BLaER1 (cell line): ENCODE measurements around the gene IL17REL.

ENCODE experiments used
- H3K27ac ChIP-seq: shearing (Covaris generic); formaldehyde crosslinking; 2 replicates; pipeline ENCODE4 v1.8.1; 2022
- H3K27me3 ChIP-seq: shearing (Covaris generic); formaldehyde crosslinking; 2 replicates; pipeline ENCODE4 v1.8.1; 2022
- H3K36me3 ChIP-seq: shearing (Covaris generic); formaldehyde crosslinking; 2 replicates; pipeline ENCODE4 v1.8.1; 2022
- H3K4me1 ChIP-seq: shearing (Covaris generic); formaldehyde crosslinking; 2 replicates; pipeline ENCODE4 v1.8.1; 2022
- H3K4me2 ChIP-seq: shearing (Covaris generic); formaldehyde crosslinking; 2 replicates; pipeline ENCODE4 v1.8.1; 2022
- H3K4me3 ChIP-seq: shearing (Covaris generic); formaldehyde crosslinking; 2 replicates; pipeline ENCODE4 v1.8.1; 2022
- H3K9ac ChIP-seq: shearing (Covaris generic); formaldehyde crosslinking; 2 replicates; pipeline ENCODE4 v1.8.1; 2022
- H3K9me3 ChIP-seq: shearing (Covaris generic); formaldehyde crosslinking; 2 replicates; pipeline ENCODE4 v1.8.1; 2022
- H4K20me1 ChIP-seq: shearing (Covaris generic); formaldehyde crosslinking; 2 replicates; pipeline ENCODE4 v1.8.1; 2022
- Cebpa-rat ChIP-seq: shearing (Covaris generic); IDR thresholded peaks from 2 replicates; pipeline ENCODE4 v1.8.1; 2022

Gene IL17REL

GRCh38 chr22:50012211-50013181 lies at the start of gene IL17REL:
Gene IL17REL, minus strand, starts transcription at chr22:50012765. Its CDS starts 119 bp downstream, at chr22:50012646.
- Histone ChIP-seq H3K36me3 (no peaks in the 10 kb centered on the region), H3K9ac (no peak within 1 kb of the TSS), H3K27me3 (peaks cover 81% of the 10 kb centered on the region), H3K4me2 (no peak within 1 kb of the TSS), H3K9me3 (no peaks in the 10 kb centered on the region), H3K27ac (no peak within 1 kb of the TSS), H4K20me1 (peaks cover 32% of the 10 kb centered on the region; the same call in 1 of the 2 replicates), H3K4me1 (peaks cover 9% of the 10 kb centered on the region; the same call in 1 of the 2 replicates), H3K4me3 (no peak within 1 kb of the TSS)
- no peak for TF ChIP-seq Cebpa-rat

- Histone ChIP-seq H3K9me3 (no peaks in the 10 kb centered on the region), H3K36me3 (no peaks in the 10 kb centered on the region), H3K4me3 (no peak overlapping the region), H3K27me3 (no peaks in the 10 kb centered on the region), H4K20me1 (no peaks in the 10 kb centered on the region), H3K9ac (no peak overlapping the region), H3K4me1 (peaks cover 53% of the 10 kb centered on the region), H3K4me2 (peak overlapping the region; percentile 82), H3K27ac (peak overlapping the region; percentile 58; the same call in 1 of the 2 replicates)
- TF ChIP-seq Cebpa-rat: no peak
Measured at GRCh38 chr22:50061824-50062355, 49.3 kb upstream of the IL17REL start.

- Histone ChIP-seq H3K4me2 (peak overlapping the region; percentile 82), H3K4me3 (no peak overlapping the region), H3K9ac (no peak overlapping the region), H3K9me3 (no peaks in the 10 kb centered on the region), H4K20me1 (no peaks in the 10 kb centered on the region), H3K27ac (peak overlapping the region; percentile 58; the same call in 1 of the 2 replicates), H3K36me3 (no peaks in the 10 kb centered on the region), H3K4me1 (peaks cover 53% of the 10 kb centered on the region), H3K27me3 (no peaks in the 10 kb centered on the region)
- TF ChIP-seq Cebpa-rat: no peak
Measured at GRCh38 chr22:50061141-50061823, 48.7 kb upstream of the IL17REL start.

- Histone ChIP-seq H3K27ac (no peak overlapping the region), H3K27me3 (no peaks in the 10 kb centered on the region), H3K9ac (no peak overlapping the region), H3K4me1 (peaks cover 47% of the 10 kb centered on the region), H4K20me1 (no peaks in the 10 kb centered on the region), H3K9me3 (no peaks in the 10 kb centered on the region), H3K4me2 (peak overlapping the region; percentile 82), H3K36me3 (no peaks in the 10 kb centered on the region), H3K4me3 (no peak overlapping the region)
- TF ChIP-seq Cebpa-rat: no peak
Measured at GRCh38 chr22:50060441-50061140, 48.0 kb upstream of the IL17REL start.

GRCh38 chr22:50059881-50060262 lies 47.3 kb upstream of the IL17REL start:
- no peak overlapping the region for H3K4me3 ChIP-seq
- no peaks in the 10 kb centered on the region for H3K36me3 ChIP-seq
- H3K9me3 ChIP-seq: no peaks in the 10 kb centered on the region
- peak overlapping the region; percentile 82 for H3K4me2 ChIP-seq
- H4K20me1 ChIP-seq: no peaks in the 10 kb centered on the region
- TF ChIP-seq Cebpa-rat: no peak
- no peaks in the 10 kb centered on the region for H3K27me3 ChIP-seq
- no peak overlapping the region for H3K27ac ChIP-seq
- H3K9ac ChIP-seq: no peak overlapping the region
- H3K4me1 ChIP-seq: peaks cover 45% of the 10 kb centered on the region

GRCh38 chr22:50058906-50059880 lies 46.6 kb upstream of the IL17REL start:
- Histone ChIP-seq H3K4me1 (peaks cover 48% of the 10 kb centered on the region), H3K9me3 (peaks cover under 1% of the 10 kb centered on the region; the same call in 1 of the 2 replicates), H3K9ac (no peak overlapping the region), H3K27ac (no peak overlapping the region), H3K27me3 (no peaks in the 10 kb centered on the region), H3K36me3 (no peaks in the 10 kb centered on the region), H3K4me3 (no peak overlapping the region), H3K4me2 (peak overlapping the region; percentile 82), H4K20me1 (no peaks in the 10 kb centered on the region)
- no peak for TF ChIP-seq Cebpa-rat

GRCh38 chr22:50058061-50058905 lies 45.7 kb upstream of the IL17REL start, which contains the start of gene TTLL8:
Gene TTLL8, minus strand, starts transcription at chr22:50058298.
- Histone ChIP-seq H3K4me1 (peaks cover 52% of the 10 kb centered on the region), H3K4me3 (no peak within 1 kb of the TSS), H3K9me3 (peaks cover 9% of the 10 kb centered on the region; the same call in 1 of the 2 replicates), H4K20me1 (no peaks in the 10 kb centered on the region), H3K27me3 (no peaks in the 10 kb centered on the region), H3K27ac (no peak within 1 kb of the TSS), H3K4me2 (peak within 1 kb of the TSS; percentile 82), H3K36me3 (no peaks in the 10 kb centered on the region), H3K9ac (no peak within 1 kb of the TSS)
- TF ChIP-seq Cebpa-rat: no peak
